Panc1 (cell line): ENCODE measurements around the gene HERC4. TPM values are rescaled to one million over a fixed set of nuclear protein-coding genes. Genes with fewer than 3 reads are reported as not detected.
"Not testable (repeated sequence)": the region's sequence is repeated elsewhere in the genome, so short reads cannot be mapped to it uniquely, and the experiment has no call there.

ENCODE experiments used
- ATAC-seq: fragments of 200-7000 bp; cut with Tn5 transposase; 2 replicates; pipeline ENCODE4 v1.9.1; 2020; ENCODE audit warnings: mild to moderate bottlenecking, moderate library complexity
- BruUV-seq: library from RNA; stranded (reverse); fragments of 400-500 nt; replicated peaks from 2 replicates; lab custom pipeline; 2021; lab: Mats Ljungman, UMichigan
- CTCF ChIA-PET: fragments of 300-600 bp; sonication (Branson Sonifier 250); formaldehyde crosslinking; loops from one replicate; lab custom pipeline; 2022; ENCODE audit warnings: antibody characterized with exemption; lab: Charles Lee
- POLR2A ChIA-PET: fragments of 300-600 bp; sonication (Branson Sonifier 250); formaldehyde crosslinking; loops from one replicate; lab custom pipeline; 2022; ENCODE audit warnings: antibody characterized with exemption; lab: Charles Lee
- DNase-seq: peaks from one replicate; pipeline ENCODE4 v3.0.0-alpha.2; 2010; ENCODE audit warnings: low read depth, low spot score
- H3K27ac ChIP-seq: 2 replicates; pipeline ENCODE4 v1.5.1; 2011; ENCODE audit warnings: mild to moderate bottlenecking, low read length, inconsistent platforms
- H3K27me3 ChIP-seq: fragments of 200-500 bp; sonication (Bioruptor generic); 2 replicates; pipeline ENCODE4 v1.6.0; 2014; ENCODE audit warnings: low read length, inconsistent platforms; ENCODE audit not compliant: control insufficient read depth, insufficient read depth
- H3K36me3 ChIP-seq: fragments of 200-500 bp; sonication (Bioruptor generic); 2 replicates; pipeline ENCODE4 v1.5.1; 2014; ENCODE audit warnings: inconsistent platforms, mild to moderate bottlenecking, low read length, moderate library complexity; ENCODE audit not compliant: control insufficient read depth, insufficient read depth
- H3K4me1 ChIP-seq: 2 replicates; pipeline ENCODE4 v1.5.1; 2011; ENCODE audit warnings: inconsistent platforms, mild to moderate bottlenecking, low read length, moderate library complexity; ENCODE audit not compliant: control insufficient read depth, insufficient read depth
- H3K4me3 ChIP-seq, 2 experiments: 2 replicates each; pipeline ENCODE4 v1.5.1; 2011 to 2012; ENCODE audit warnings: low read depth in 2 of 2, low read length in 2 of 2, mild to moderate bottlenecking in 2 of 2, inconsistent platforms in 1 of 2, moderate library complexity in 1 of 2
- H3K9me3 ChIP-seq: fragments of 200-500 bp; sonication (Bioruptor generic); 2 replicates; pipeline ENCODE4 v1.5.1; 2014; ENCODE audit warnings: low read depth, mild to moderate bottlenecking, inconsistent platforms, low read length, moderate library complexity; ENCODE audit not compliant: control insufficient read depth, insufficient read depth
- CTCF ChIP-seq: fragments of 450-650 bp; IDR thresholded peaks from 2 replicates; pipeline ENCODE4 v1.5.1; 2017; ENCODE audit warnings: mild to moderate bottlenecking
- POLR2AphosphoS5 ChIP-seq: IDR thresholded peaks from 2 replicates; pipeline ENCODE4 v1.6.1; 2012; ENCODE audit warnings: mild to moderate bottlenecking, low read depth, low read length, moderate library complexity
- REST ChIP-seq, 2 experiments: IDR thresholded peaks; 2 replicates each; pipeline ENCODE4 v1.6.1; 2011 to 2012; ENCODE audit warnings: low read depth in 2 of 2, control low read depth in 1 of 2, low read length in 1 of 2, mild to moderate bottlenecking in 1 of 2, moderate library complexity in 1 of 2; ENCODE audit not compliant: insufficient read depth in 1 of 2
- SIN3A ChIP-seq: IDR thresholded peaks from 2 replicates; pipeline ENCODE4 v1.6.1; 2012; ENCODE audit warnings: low read depth, mild to moderate bottlenecking, low read length, moderate library complexity, borderline replicate concordance; ENCODE audit not compliant: insufficient read depth
- TCF7L2 ChIP-seq: IDR thresholded peaks from 2 replicates; pipeline ENCODE4 v1.6.1; 2011; ENCODE audit warnings: mild to moderate bottlenecking, low read depth, low read length, inconsistent platforms
- in situ Hi-C: cut with HindIII; loops from 2 replicates; pipeline ENCODE4 v1.10.0; 2016; ENCODE audit warnings: low sequenced_read_pairs, low pct_unique_long_range_greater_than_20kb
- intact Hi-C: fragments of 100-400 bp; cut with micrococcal nuclease; formaldehyde crosslinking; loops from one replicate; pipeline ENCODE4 v1.10.0; 2022; ENCODE audit not compliant: unreplicated experiment
- total RNA-seq: library from RNA; stranded (reverse); gene quantifications from one replicate; pipeline ENCODE4 v1.2.1, GENCODE V29; 2021; ENCODE audit not compliant: unreplicated experiment

HERC4 gene
- total RNA-seq, 1 experiment from 2014 or later = 119 TPM

GRCh38 chr10:67990093-67990492 is 85.0 kb downstream of the HERC4 start:
- no peaks in the 10 kb centered on the region for H3K4me1 ChIP-seq
- intact Hi-C loops (no loop called here), in situ Hi-C loops (no loop called here)
- no peaks in the 10 kb centered on the region for H3K9me3 ChIP-seq
- H3K36me3 ChIP-seq = peaks cover 71% of the 10 kb centered on the region
- no peak overlapping the region for H3K27ac ChIP-seq
- POLR2A ChIA-PET = no interaction called here
- BruUV-seq = no TSS peak
- no peak for TF ChIP-seq TCF7L2
- DNase-seq (no peak), ATAC-seq (no peak)
- no peak overlapping the region for H3K4me3 ChIP-seq
- CTCF ChIA-PET = no interaction called here
- no peaks in the 10 kb centered on the region for H3K27me3 ChIP-seq

DNA sequence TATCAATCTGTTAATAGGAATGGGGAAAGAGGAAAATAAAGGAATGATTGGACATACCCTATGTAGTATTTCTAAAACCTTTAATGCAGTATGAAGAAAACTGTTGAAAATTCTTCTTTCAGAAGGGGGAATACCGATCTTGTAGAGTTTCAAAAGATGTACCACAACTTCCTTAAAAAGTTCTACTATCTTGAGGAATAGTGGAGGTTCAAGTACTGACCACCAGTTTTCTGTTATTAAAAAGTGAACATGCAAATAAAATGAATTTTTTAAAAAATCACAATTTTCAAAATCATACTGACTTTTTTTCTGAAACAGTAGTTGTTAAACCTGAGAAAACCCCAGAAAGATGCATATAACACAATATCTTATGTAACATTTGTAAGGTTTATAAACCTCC is 86.5 kb downstream of the HERC4 start:
- Histone ChIP-seq H3K36me3 (peaks cover 67% of the 10 kb centered on the region), H3K27ac (no peak overlapping the region), H3K4me3 (no peak overlapping the region), H3K27me3 (no peaks in the 10 kb centered on the region), H3K4me1 (no peaks in the 10 kb centered on the region), H3K9me3 (no peaks in the 10 kb centered on the region)
- TF ChIP-seq POLR2AphosphoS5 (no peak), REST (IDR thresholded peaks at IDR 0.05; ENCODE audit: insufficient read depth in 1 of 2, low read depth in 2 of 2, low read length in 1 of 2) (no peak), SIN3A (no peak), CTCF (no peak), TCF7L2 (no peak)
- DNase-seq (no peak), ATAC-seq (no peak)
- in situ Hi-C loops = no loop called here
- CTCF ChIA-PET = no interaction called here
- POLR2A ChIA-PET = no interaction called here
- no TSS peak for BruUV-seq
- intact Hi-C loops = no loop called here

DNA sequence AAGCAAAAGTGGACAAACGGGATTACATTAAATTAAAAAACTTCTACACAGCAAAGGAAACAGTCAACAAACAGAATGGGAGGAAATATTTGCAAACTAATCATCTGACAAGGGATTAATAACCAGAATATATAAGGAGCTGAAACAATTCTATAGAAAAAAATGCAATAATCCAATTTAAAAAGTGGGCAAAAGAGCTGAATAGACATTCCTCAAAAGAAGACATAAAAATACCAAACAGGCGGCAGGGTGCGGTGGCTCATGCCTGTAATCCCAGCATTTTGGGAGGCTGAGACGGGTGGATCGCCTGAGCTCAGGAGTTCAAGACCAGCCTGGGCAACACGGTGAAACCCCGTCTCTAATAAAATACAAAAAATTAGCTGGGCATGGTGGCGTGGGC is 92.5 kb downstream of the HERC4 start:
- intact Hi-C loops, BruUV-seq, in situ Hi-C loops, H3K4me1 ChIP-seq, H3K4me3 ChIP-seq, H3K9me3 ChIP-seq, DNase-seq, H3K27ac ChIP-seq, ATAC-seq, CTCF ChIA-PET, H3K27me3 ChIP-seq, POLR2A ChIA-PET: not testable (repeated sequence)
- H3K36me3 ChIP-seq = peaks cover 32% of the 10 kb centered on the region
